HK-2 (cell line): ENCODE data around the gene ITGA7.
"Not testable (repeated sequence)": the region's sequence is repeated elsewhere in the genome, so short reads cannot be mapped to it uniquely, and the experiment has no call there.

Experiments used
- DNase-seq: peaks from one replicate; pipeline ENCODE4 v3.0.0-alpha.2; 2018; ENCODE audit not compliant: unreplicated experiment

Gene ITGA7

DNA sequence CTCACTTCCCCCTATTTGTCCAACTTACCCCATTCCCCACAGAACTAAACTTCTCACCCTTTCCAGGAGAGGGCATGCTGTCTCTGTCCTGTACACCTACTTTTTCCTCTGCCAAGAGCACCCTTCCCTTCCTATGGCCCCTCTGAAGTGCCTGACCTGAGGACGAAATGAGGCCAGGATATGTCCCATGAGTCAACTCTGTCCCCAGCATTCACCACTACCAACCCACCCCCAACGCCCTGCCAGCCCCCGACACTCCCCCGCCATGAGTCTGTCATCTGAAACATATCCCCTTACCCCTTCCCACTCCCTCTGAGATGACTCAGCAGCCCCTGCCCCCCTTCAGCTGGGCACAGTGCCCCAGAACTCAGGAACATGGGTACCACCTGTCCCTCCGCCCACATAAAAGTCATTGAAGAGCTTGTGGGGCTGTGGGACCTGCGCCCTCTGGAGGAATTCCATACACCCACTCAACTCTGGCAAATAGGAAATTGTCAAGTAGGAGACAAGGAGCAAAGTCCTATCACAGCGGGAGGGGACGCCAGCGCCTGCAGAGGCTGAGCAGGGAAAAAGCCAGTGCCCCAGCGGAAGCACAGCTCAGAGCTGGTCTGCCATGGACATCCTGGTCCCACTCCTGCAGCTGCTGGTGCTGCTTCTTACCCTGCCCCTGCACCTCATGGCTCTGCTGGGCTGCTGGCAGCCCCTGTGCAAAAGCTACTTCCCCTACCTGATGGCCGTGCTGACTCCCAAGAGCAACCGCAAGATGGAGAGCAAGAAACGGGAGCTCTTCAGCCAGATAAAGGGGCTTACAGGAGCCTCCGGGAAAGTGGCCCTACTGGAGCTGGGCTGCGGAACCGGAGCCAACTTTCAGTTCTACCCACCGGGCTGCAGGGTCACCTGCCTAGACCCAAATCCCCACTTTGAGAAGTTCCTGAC lies 26.3 kb downstream of the ITGA7 start:
- peak; percentile 79 for DNase-seq

- DNase-seq, result no peak
Measured at GRCh38 chr12:55679691-55680090, 28.0 kb downstream of the ITGA7 start.

GRCh38 chr12:55676707-55677106 lies 31.0 kb downstream of the ITGA7 start:
- no peak for DNase-seq

DNA sequence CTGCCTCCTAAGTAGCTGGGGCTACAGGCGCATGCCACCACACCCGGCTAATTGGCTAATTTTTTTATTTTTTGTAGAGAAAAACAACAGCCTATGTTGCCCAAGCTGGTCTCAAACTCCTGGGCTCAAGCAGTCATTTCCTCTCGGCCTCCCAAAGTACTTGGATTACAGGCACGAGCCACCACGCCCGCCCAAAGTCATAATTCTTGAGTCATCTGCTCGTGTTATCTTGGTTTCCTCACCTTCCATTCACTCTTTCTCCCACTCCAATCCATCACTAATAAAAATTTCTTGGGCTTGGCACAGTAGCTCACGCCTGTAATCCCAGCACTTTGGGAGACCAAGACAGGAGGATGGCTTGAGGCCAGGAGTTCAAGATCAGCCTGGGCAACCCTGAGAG lies 32.0 kb downstream of the ITGA7 start:
- no peak for DNase-seq

DNA sequence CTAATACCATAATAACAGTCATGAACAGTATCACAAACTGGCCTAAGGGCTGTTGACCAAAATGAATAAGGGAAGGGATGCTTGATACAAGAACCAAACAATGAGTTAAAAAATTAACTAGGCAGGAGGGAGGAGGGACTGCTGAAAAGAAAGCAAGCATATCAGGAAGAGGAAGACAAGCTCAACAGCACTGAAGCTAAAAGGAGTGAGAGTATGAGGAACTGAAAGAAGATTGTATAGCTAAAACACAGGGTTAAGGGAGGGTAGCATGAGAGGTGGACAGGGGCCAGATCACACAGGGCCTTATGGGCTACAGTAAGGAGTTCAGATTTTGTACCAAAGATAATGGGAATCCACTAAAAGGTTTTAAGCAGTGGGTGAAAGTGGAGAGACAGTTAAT lies 34.1 kb downstream of the ITGA7 start:
- DNase-seq, result no peak

- no peak for DNase-seq
Measured at GRCh38 chr12:55671746-55672145, 36.0 kb downstream of the ITGA7 start.

DNA sequence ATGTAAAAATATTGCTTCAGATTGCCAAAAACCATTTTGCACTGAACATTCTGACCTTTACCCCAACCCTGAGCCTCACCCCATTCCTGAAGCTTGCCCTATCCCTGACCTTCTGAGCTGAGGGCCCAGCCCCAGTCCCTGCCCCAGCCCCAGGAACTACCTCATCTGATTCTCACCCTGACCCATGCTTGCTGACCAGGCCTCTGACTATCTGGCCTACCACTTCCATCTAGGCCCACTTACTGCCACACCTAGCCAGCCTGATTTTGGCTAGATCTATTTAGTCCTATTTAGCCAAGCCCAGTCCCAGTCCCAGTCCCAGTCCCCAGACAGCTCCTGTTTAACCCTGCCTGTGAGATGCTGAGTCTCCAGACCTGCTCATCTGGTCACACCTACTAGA lies 37.4 kb downstream of the ITGA7 start:
- DNase-seq, result no peak

DNA sequence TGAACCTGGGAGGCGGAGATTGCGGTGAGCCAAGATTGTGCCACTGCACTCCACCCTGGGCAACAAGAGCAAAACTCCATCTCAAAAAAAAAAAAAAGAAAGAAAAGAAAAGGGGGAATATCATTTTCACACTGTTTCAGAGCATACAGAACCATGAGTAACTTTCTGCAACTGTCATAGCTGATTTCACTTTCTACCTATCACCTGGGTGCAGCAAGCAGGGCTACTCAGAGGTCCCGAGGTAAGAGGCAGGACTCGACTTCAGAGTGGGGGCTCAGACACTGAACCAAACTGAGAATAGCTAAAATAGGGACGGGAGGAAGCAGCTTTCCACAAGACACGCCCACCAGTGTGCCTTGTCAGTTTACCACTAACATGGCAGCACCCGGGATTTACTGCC lies 41.2 kb downstream of the ITGA7 start:
- DNase-seq, result no peak

DNA sequence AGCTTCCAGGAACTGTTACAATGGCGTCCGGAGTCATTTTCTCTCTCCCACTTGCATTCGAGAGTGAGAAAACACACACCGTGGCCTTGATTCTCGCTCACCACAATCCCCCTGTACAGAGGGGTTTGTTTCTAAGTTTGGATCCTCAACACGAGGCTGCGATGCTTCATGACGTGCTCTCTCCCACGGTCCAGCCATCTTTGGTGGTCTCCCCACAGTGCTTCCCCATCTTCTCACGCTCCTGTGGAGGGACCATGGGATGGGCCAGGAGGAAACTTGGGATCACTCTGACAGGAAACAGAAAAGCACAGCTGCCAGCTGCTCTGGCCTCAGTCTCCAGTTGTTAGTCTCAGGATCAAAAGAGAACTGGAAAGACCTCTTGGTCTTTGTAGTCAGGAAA lies 42.9 kb downstream of the ITGA7 start:
- DNase-seq, result no peak

DNA sequence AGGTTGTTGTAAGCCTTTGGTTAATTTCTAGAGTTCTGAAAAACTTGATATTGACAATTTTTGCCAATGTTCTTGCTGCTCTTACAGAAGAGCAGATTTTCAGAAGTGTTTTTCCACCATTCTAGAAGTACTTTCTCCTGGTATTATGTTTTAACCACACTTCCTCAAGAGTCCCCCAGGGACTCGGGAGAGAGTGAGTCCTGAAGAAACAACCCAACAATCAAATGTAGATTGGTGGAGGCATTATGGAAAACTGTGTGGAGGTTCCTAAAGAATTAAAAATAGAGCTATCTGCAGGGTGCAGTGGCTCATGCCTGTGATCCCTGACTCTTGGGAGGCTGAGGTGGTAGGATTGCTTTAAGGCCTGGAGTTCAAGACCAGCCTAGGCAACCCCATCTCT lies 44.3 kb downstream of the ITGA7 start:
- no peak for DNase-seq

GRCh38 chr12:55659486-55660385 lies 48.0 kb downstream of the ITGA7 start:
- no peak for DNase-seq

- DNase-seq, result no peak
Measured at GRCh38 chr12:55658635-55659391, 48.9 kb downstream of the ITGA7 start.

DNA sequence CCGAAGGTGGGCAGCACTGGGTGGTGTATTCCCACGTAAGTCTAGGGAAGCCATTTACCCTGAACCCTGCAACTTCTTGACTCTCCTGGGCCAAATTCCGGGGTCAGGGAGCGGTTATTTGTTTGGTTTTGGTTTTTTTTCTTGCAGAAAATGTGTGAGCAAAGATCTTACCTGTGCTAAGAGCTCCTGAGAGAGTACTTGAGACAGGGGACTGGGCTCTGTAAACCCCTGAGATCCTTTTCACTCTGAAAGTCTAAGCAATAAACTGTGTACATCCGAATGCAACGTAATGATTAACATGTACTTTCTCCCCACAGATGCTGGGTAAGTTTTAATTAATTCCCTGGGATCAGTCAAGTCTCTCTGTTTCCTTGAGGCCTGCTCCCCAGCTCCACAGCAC lies 49.5 kb downstream of the ITGA7 start:
- DNase-seq, result no peak

- DNase-seq, result no peak
Measured at GRCh38 chr12:55657212-55657611, 50.5 kb downstream of the ITGA7 start.

GRCh38 chr12:55654511-55655214 lies 53.0 kb downstream of the ITGA7 start:
- DNase-seq, result no peak

DNA sequence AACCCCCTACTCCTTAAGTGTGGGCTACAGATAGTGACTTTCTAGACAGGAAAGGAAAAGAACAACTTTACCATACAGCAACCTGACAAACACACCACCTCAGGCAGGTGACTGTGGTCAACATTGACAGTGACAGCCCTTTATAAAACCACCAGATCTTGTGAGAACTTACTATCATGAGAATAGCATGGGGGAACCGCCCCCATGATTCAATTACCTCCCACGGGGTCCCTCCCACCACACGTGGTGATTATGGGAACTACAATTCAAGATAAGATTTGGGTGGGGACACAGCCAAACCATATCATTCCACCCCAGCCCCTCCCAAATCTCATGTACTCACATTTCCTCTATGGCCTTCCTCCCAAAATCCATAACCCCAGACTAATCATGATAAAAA lies 54.7 kb downstream of the ITGA7 start:
- DNase-seq, result no peak

DNA sequence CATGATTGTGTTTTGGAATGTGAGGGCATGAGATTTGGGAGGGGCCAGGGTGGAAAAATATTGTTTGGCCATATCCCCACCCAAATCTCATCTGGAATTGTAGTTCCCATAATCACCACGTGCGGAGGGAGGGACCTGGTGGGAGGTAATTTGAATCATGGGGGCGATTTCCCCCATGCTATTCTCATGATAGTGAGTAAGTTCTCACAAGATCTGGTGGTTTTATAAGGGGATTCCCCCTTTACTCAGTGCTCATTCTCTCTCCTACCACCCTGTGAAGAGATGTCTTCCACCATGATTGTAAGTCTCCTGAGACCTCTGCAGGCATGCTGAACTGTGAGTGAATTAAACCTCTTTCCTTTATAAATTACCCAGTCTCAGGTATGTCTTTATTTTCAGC lies 55.4 kb downstream of the ITGA7 start:
- DNase-seq, result no peak

DNA sequence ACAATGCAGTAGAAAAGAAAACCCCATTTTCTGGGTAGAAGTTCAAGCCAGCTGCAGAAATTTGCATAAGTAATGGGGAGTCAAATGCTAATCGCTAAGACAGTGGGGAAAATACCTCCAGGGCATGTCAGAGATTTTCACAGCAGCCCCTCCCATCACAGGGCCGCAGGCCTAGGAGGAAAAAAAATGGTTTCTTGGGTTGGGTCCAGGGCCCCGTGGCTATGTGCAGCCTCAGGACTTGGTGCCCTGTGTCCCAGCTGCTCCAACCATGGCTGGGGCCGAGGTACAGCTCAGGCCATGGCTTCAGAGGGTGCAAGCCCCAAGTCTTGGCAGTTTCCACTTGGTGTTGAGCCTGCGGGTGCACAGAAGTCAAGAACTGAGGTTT lies 56.4 kb downstream of the ITGA7 start:
- DNase-seq, result no peak

DNA sequence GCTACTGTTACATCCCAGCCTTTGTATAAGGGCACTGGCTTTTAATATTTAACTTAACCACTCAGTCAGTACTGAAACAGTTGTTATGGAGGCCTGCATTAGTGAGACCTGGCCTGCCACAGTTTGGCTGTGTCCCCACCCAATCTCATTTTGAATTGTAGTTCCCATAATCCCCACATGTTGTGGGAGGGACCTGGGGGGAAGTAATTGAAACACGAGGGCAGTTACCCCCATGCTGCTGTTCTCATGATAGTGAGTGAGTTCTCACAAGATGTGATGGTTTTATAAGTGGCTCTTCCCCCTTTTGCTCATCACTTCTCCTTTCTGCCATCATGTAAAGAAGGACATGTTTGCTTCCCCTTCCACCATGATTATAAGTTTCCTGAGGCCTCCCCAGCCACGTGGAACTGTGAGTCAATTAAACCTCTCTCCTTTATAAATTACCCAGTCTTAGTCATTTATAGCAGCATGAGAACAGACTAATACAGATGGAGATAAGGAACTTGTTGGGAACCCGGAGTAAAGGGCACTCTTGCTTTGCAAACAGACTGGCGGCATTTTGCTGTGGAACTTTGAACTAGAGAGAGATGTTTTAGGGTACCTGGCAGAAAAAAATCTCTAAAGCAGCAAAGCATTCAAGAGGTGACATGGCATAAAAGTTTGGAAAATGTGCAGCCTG lies 56.9 kb downstream of the ITGA7 start:
- DNase-seq, result not testable (repeated sequence)

GRCh38 chr12:55647027-55647426 lies 60.7 kb downstream of the ITGA7 start:
- no peak for DNase-seq

- DNase-seq, result no peak
Measured at GRCh38 chr12:55644591-55644990, 63.1 kb downstream of the ITGA7 start.
